Neural progenitor cell (in vitro differentiated cells): Measurements from ENCODE around the gene CHD6.

Experiments used
- EZH2phosphoT487 ChIP-seq: fragments of 200-600 bp; sonication (generic); IDR thresholded peaks from 2 replicates; pipeline ENCODE4 v1.6.1; 2017; ENCODE audit warnings: antibody characterized with exemption
- TF ChIP-seq, protein P1 (sequence below): fragments of 200-600 bp; sonication (generic); IDR thresholded peaks from 2 replicates; pipeline ENCODE4 v1.5.1; 2017; ENCODE audit warnings: antibody characterized with exemption, mild to moderate bottlenecking

DNA sequence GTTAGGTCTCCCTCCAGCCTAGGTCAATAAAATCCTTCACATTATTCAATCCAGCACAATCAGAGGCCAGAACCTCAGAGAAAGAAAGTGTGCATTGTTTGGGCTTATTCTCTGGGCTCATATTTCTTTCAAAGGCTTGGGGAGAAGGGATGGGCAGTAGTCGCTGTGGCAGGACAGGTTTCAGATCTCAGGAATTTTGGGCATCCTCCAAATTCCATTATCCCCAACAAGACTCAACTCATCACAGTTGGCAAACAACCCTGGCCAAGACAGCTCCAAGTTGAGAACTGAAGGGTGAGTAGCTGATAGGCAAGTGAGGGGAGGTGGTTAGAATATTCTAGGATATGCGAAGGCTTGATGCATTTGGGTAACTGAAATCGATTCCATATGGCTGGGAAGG is 27.2 kb upstream of the CHD6 start:
- no peak for TF ChIP-seq EZH2phosphoT487
- TF ChIP-seq, protein P1, sequence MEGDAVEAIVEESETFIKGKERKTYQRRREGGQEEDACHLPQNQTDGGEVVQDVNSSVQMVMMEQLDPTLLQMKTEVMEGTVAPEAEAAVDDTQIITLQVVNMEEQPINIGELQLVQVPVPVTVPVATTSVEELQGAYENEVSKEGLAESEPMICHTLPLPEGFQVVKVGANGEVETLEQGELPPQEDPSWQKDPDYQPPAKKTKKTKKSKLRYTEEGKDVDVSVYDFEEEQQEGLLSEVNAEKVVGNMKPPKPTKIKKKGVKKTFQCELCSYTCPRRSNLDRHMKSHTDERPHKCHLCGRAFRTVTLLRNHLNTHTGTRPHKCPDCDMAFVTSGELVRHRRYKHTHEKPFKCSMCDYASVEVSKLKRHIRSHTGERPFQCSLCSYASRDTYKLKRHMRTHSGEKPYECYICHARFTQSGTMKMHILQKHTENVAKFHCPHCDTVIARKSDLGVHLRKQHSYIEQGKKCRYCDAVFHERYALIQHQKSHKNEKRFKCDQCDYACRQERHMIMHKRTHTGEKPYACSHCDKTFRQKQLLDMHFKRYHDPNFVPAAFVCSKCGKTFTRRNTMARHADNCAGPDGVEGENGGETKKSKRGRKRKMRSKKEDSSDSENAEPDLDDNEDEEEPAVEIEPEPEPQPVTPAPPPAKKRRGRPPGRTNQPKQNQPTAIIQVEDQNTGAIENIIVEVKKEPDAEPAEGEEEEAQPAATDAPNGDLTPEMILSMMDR, result no peak
